Osteoblast (primary cell): ENCODE measurements around the gene KLHL11. TPM values are rescaled to one million over a fixed set of nuclear protein-coding genes. Genes with fewer than 3 reads are reported as not detected.
A peak's percentile ranks its signal among the peaks of the same experiment; 100 is the strongest.

Experiments
- DNase-seq: peaks from one replicate; pipeline ENCODE4 v3.0.0; 2011; ENCODE audit warnings: low spot score, mixed read lengths; ENCODE audit not compliant: insufficient read length; ENCODE audit errors: missing footprints
- H2AFZ ChIP-seq: 2 replicates; pipeline ENCODE4 v1.6.0; 2011; ENCODE audit warnings: mild to moderate bottlenecking, low read length
- H3K27ac ChIP-seq: 2 replicates; pipeline ENCODE4 v1.5.1; 2011; ENCODE audit warnings: mild to moderate bottlenecking, low read depth, low read length, moderate library complexity
- H3K27me3 ChIP-seq: 2 replicates; pipeline ENCODE4 v1.6.0; 2012; ENCODE audit warnings: mild to moderate bottlenecking, control low read depth, inconsistent platforms, low read length, moderate library complexity; ENCODE audit not compliant: insufficient read depth
- H3K36me3 ChIP-seq: 2 replicates; pipeline ENCODE4 v1.5.1; 2011; ENCODE audit warnings: mild to moderate bottlenecking, low read length, control low read depth, moderate library complexity; ENCODE audit not compliant: insufficient read depth
- H3K4me1 ChIP-seq: 2 replicates; pipeline ENCODE4 v1.5.1; 2011; ENCODE audit warnings: mild to moderate bottlenecking, low read length, control low read depth, moderate library complexity; ENCODE audit not compliant: insufficient read depth
- H3K4me2 ChIP-seq: 2 replicates; pipeline ENCODE4 v1.6.0; 2011; ENCODE audit warnings: mild to moderate bottlenecking, low read length; ENCODE audit not compliant: insufficient read depth
- H3K4me3 ChIP-seq: fragments of 200-600 bp; sonication (generic); 3 replicates; pipeline ENCODE4 v1.5.1; 2012; ENCODE audit warnings: mild to moderate bottlenecking, low read length, inconsistent platforms; ENCODE audit not compliant: insufficient read depth
- H3K79me2 ChIP-seq: 2 replicates; pipeline ENCODE4 v1.6.0; 2012; ENCODE audit warnings: mild to moderate bottlenecking, low read length, control low read depth, inconsistent platforms; ENCODE audit not compliant: insufficient read depth
- H3K9me3 ChIP-seq: 2 replicates; pipeline ENCODE4 v1.5.1; 2011; ENCODE audit warnings: low read depth, low read length, control low read depth
- H4K20me1 ChIP-seq: 2 replicates; pipeline ENCODE4 v1.6.0; 2012; ENCODE audit warnings: mild to moderate bottlenecking, low read length, control low read depth; ENCODE audit not compliant: insufficient read depth
- CTCF ChIP-seq: IDR thresholded peaks from 2 replicates; pipeline ENCODE4 v1.5.1; 2011; ENCODE audit warnings: mild to moderate bottlenecking, low read depth, low read length, moderate library complexity; ENCODE audit errors: extremely low read depth
- total RNA-seq: library from RNA; depleted of rRNA; stranded (reverse); fragments of >200 nt; gene quantifications from 2 replicates; pipeline ENCODE4 v1.2.3, GENCODE V29; 2012

The KLHL11 gene
- total RNA-seq, 1 donor = 34.7 TPM

- Histone ChIP-seq H2AFZ (no peak overlapping the region), H3K4me1 (peaks cover 3% of the 10 kb centered on the region), H3K4me2 (no peak overlapping the region), H3K4me3 (no peak overlapping the region), H3K27ac (no peak overlapping the region), H3K9me3 (no peaks in the 10 kb centered on the region), H3K36me3 (peaks cover 75% of the 10 kb centered on the region), H4K20me1 (peaks cover 9% of the 10 kb centered on the region), H3K79me2 (peaks cover 9% of the 10 kb centered on the region), H3K27me3 (no peaks in the 10 kb centered on the region)
- DNase-seq = no peak
- no peak for TF ChIP-seq CTCF
These were observed 4.2 kb upstream of the KLHL11 start for GRCh38 chr17:41869426-41869825.

- no peak for TF ChIP-seq CTCF
- peaks cover 67% of the 10 kb centered on the region for H3K36me3 ChIP-seq
- no peaks in the 10 kb centered on the region for H3K27me3 ChIP-seq
- DNase-seq = no peak
- H3K4me2 ChIP-seq = no peak overlapping the region
- no peak overlapping the region for H2AFZ ChIP-seq
- peaks cover 10% of the 10 kb centered on the region for H3K4me1 ChIP-seq
- H3K79me2 ChIP-seq = peaks cover 15% of the 10 kb centered on the region
- H3K4me3 ChIP-seq = no peak overlapping the region
- H3K9me3 ChIP-seq = no peaks in the 10 kb centered on the region
- H3K27ac ChIP-seq = no peak overlapping the region
- peaks cover 18% of the 10 kb centered on the region for H4K20me1 ChIP-seq
These were observed 3.3 kb upstream of the KLHL11 start for GRCh38 chr17:41868568-41868967.

GRCh38 chr17:41865596-41865893, 322 bp upstream of the KLHL11 start:
- Histone ChIP-seq H3K36me3 (peaks cover 38% of the 10 kb centered on the region), H3K27ac (peak overlapping the region; percentile 63), H4K20me1 (peaks cover 37% of the 10 kb centered on the region), H2AFZ (peak overlapping the region; percentile 93), H3K4me2 (peak overlapping the region; percentile 92), H3K79me2 (peaks cover 42% of the 10 kb centered on the region), H3K9me3 (no peaks in the 10 kb centered on the region), H3K4me1 (peaks cover 12% of the 10 kb centered on the region), H3K27me3 (no peaks in the 10 kb centered on the region), H3K4me3 (peak overlapping the region; percentile 98)
- no peak for DNase-seq
- no peak for TF ChIP-seq CTCF

GRCh38 chr17:41864498-41864835, 756 bp downstream of the KLHL11 start:
- Histone ChIP-seq H4K20me1 (peaks cover 45% of the 10 kb centered on the region), H3K9me3 (no peaks in the 10 kb centered on the region), H3K4me1 (peaks cover 12% of the 10 kb centered on the region), H3K27me3 (no peaks in the 10 kb centered on the region), H3K79me2 (peaks cover 53% of the 10 kb centered on the region), H3K4me3 (peak overlapping the region; percentile 98), H3K27ac (peak overlapping the region; percentile 73), H2AFZ (peak overlapping the region; percentile 89), H3K4me2 (peak overlapping the region; percentile 100), H3K36me3 (peaks cover 28% of the 10 kb centered on the region)
- no peak for TF ChIP-seq CTCF
- no peak for DNase-seq
